GM12892 (cell line): ENCODE measurements around the gene RUSC2.

Experiments used
- POLR2A ChIP-seq: IDR thresholded peaks from 2 replicates; pipeline ENCODE4 v1.6.1; 2011; ENCODE audit warnings: low read depth, low read length, control low read depth
- TAF1 ChIP-seq: IDR thresholded peaks from 2 replicates; pipeline ENCODE4 v1.6.1; 2011; ENCODE audit warnings: low read depth, mild to moderate bottlenecking, control low read depth, low read length, borderline replicate concordance

DNA sequence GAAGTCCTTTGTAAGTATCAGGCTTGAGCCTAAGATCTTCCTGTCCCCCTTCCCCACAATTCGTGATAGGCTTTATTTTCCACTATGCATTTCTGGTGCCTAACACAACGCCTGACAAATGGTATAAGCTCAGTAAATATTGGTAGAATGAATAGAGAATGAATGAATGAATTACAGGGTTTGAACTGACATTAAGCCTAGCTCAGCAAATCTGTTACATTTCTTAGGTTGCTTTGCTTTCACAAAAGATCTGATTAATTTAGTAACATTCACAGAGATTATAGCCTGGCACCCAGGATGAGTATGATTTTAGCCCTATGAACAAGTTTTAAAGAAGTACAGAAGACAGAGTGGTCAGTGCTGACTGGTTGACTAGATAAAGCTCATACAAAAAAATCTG lies 16.4 kb downstream of the RUSC2 start:
- TF ChIP-seq TAF1 (no peak), POLR2A (no peak)
